ENCODE measurements around the gene CD22.

The CD22 gene

DNA sequence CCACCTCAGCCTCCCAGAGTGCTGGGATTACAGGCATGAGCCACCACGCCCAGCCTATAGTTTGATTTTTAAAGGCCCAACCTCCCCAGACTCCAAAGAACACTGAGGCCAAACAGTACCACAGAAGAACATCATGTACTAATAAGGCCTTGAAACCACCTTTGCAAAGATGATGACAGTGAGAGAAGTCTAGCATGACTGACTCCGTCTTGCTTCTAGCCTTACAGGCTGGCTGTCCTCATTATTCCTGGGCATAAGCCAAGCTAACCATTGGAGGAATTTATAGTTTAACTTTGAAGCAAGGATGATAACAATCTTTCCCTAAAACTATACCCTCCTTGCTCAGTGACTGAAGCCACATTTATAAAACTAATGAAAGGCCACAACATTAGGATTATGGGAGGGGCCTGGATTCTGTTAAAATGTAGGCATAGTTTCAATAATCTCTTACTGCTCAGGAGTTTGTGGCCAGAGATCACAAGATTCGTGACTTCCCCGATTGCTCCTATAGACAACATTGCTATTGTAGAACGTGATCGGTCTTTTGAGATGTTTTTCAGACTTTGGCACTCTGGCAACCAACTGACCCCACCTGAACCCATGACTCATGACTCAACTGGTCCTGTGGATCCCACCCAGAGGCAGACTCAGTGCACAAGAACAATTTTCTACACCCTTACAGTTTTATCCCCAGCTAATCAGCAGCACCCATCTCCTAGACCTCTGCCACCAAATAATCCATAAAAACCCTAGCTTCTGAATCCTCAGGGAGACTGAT is 59.5 kb downstream of the CD22 start:
- no peak for DNase-seq

DNA sequence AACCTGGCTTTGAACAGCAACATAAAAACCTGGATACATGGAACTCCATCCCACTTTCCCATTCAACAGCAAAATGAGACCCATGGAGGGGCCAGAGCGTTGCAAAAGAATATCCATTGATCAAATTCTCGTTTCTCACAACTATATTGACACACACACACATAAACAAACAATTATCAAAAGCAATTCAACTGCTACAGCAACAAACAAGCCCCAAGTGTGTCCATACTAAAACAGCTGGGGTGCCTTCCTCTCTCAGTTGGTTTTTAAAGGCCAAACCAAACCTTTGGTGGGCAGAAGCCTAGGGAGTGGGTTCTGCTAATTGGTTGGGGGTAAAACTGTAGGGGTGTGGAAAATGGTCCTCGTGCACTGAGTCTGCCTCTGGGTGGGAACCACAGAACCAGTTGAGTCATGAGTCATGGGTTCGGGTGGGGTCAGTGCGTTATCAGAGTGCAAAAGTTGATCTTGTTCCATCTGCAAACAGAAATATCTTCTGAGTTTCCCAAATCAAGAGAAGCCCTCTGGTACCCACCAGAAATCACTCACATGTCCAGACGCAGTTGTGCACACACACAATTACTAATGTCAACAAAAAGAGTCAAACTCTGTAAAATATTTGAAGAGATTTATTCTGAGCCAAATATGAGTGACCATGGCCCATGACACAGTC is 60.3 kb downstream of the CD22 start:
- DNase-seq: no peak

DNA sequence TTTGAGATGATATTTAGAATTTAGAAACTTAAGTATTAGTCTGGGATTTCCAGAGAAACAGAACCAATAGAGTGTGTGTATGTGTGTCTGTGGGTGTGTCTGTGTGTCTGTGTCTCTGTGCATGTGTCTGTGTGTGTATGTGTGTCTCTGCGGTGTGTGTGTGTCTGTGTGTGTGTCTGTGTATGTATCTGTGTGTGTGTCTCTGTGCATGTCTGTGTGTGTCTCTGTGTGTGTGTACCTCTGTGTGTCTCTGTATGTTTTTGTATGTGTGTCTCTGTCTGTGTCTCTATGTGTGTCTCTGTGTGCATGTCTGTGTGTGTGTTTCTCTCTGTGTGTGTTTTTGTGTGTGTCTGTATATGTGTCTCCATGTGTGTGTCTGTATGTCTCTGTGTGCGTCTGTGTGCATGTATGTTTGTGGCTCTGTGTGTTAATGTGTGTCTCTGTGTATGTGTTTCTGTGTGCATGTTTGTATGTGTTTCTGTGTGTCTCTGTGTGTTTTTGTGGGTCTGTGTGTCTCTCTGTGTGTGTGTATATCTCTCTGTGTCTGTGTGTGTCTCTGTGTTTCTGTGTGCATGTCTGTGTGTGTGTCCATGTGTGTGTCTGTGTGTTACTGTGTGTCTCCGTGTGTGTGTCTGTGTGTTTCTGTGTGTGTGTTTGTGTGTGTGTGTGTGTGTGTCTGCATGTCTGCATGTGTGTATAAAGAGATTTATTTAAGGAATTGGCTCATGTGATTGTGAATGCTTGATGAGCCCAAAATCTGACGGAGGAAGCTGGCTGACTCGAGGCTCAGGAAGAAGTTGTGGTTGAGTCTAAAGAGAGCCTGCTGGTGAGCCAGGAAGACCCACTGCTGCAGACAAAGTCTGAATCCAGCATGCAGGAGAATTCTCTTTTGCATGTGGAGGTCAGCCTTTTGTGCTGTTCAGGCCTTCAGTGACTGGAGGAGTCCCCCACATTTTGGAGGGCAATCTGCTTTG is 64.0 kb downstream of the CD22 start:
- peak in 1 of 14 donors; percentile 0 for DNase-seq

DNA sequence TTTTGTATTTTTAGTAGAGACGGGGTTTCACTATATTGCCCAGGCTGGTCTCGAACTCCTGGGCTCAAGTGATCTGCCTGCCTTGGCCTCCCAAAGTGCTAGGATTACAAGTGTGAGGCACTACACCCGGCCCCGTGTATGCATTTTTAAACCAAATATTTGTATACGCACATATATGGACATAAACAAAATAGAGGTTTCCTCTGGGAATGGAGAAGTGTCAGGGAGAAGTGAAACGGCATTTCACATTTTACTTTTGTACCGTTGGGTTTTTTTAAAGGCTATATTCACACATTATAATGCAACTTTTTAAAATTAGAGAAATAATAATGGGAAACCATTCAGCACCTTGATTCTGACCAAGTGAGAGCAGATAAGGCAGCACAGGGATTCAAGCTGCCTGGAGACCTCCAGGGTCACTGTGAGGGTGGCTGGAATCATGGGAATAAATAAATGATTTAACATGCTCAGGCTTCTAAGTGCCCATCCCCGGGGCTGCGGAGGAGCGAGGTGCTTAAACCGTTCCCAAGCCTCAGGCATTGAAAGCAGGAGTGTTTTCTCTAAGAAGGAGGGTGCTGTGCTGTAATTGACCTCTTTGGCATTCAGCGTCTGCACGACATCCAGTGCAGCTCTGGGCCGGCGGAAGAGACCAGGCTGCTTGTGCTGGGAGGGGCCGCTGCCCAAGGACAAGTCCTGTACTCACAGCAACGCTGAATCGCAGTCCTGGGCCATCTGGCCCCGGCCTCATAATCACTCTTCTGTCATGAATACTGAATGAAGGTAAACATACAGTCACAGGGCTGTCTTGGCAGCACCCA is 66.6 kb downstream of the CD22 start:
- peak in 2 of 14 donors; percentile 4 to 7 for DNase-seq

DNA sequence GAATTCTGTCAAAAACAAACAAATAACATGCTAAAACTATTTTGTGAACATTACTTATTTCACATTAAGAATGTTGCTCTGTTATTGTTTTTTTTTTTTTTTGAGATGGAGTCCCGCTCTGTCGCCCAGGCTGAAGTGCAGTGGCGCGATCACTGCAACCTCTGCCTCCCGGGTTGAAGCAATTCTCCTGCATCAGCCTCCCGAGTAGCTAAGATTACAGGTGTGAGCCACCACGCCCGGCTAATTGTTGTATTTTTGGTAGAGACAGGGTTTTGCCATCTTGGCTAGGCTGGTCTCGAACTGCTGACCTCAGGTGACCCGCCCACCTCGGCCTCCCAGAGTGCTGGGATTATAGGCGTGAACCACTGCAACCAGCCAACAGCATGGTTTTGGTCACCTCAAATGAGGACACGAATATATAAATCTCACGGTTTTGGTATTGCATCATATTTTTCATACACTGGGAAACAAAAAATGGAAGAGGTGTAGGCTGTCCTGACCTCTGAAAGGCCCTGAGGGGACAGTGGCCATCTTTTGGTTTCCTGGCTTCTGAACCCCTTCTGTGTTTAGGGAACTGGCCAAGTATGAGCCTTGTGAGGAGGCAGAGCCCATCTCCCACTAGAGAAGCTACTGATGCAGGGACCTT is 67.4 kb downstream of the CD22 start:
- DNase-seq: no peak

Data from C1 segment of cervical spinal cord (tissue), 14 donors.